8988T (cell line): ENCODE data around the gene ZC3H15.
"Not testable (repeated sequence)": the region's sequence is repeated elsewhere in the genome, so short reads cannot be mapped to it uniquely, and the experiment has no call there.

Source experiments
- DNase-seq: peaks from one replicate; pipeline ENCODE4 v3.0.0; 2011

The ZC3H15 gene

GRCh38 chr2:186485871-186486650 is at the start of gene ZC3H15:
Gene ZC3H15 (plus strand): TSS chr2:186486260. CDS start chr2:186486383, 123 bp downstream.
- peak; percentile 59 for DNase-seq

DNA sequence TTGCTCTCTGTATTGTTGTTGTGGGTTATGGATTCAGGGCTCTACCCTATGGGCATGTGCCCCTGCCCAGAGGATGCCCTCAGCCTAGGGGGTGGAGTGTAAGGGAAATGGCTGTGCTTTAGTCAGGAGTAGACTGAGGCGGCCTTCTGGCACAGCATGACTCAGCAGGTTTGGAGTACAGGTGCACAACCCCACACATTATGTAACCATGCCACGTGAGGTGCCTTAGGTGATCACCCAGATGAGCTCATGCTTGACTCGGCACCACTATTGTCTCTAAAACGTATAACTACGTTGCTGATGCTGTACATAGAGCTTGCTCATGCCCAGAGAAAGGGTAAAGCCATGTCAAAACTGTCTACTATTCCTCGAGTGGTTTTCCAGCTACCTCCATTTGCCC is 48.3 kb upstream of the ZC3H15 start:
- DNase-seq, result no peak

GRCh38 chr2:186439673-186440095 is 46.4 kb upstream of the ZC3H15 start:
- not testable (repeated sequence) for DNase-seq

DNA sequence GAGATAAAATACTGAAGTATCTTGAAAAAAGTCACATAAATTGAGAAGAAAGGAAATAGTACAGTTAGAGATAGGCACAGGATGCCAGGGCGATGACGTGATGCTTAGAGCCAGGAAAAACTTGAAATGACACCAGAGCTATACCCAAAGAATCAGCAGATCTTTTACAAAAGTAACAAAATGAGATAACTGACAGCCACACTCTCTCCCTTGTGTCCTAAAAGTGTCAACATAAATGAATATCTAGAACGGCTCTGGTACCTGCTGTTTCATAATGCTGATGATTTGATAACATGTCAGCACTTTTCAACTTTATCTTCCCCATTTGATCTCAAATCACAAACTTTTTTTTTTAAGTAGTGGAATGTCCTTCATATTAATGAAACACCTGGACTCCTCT is 45.6 kb upstream of the ZC3H15 start:
- DNase-seq, result no peak

DNA sequence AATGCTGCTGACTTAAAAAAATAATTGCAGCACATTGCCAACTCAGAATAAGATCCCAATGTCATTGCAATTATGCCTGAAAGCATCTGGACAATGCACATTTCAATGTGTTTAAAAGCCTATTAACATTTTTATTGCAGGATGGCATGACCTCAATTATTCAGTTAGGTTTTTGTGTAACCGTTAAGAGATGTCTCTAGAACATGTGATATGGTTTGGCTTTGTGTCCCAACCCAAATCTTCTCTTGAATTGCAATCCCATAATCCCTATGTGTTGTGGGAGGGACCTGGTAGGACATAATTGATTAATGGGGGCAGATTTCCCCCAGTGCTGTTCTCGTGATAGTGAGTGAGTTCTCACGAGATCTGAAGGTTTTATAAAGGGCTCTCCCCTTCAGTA is 43.2 kb upstream of the ZC3H15 start:
- DNase-seq, result no peak

- DNase-seq, result no peak
These were observed 42.2 kb upstream of the ZC3H15 start for GRCh38 chr2:186443851-186444250.

DNA sequence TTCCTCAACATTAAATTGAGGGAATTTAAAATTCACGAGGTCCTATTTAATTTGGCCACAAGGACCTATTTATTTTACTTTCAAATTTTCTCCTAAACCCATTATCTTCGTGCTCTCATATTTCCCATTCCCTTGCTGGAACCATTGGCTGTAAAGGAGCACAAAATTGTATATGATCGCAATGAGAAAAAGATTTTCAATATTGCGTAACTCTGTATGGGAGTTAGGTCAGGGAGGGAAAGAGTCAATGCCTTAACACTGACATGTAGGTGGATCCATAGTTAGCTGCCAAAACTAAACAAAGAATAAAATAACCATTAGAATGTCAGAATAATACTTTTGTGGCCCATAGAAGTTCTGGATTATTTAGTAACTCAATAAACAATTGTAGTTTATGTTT is 40.6 kb upstream of the ZC3H15 start:
- no peak for DNase-seq

GRCh38 chr2:186455613-186456012 is 30.4 kb upstream of the ZC3H15 start:
- DNase-seq, result no peak

GRCh38 chr2:186456941-186457340 is 29.1 kb upstream of the ZC3H15 start:
- no peak for DNase-seq

GRCh38 chr2:186457908-186458307 is 28.2 kb upstream of the ZC3H15 start:
- DNase-seq, result no peak

- DNase-seq, result no peak
These were observed 27.1 kb upstream of the ZC3H15 start for GRCh38 chr2:186459009-186459408.

DNA sequence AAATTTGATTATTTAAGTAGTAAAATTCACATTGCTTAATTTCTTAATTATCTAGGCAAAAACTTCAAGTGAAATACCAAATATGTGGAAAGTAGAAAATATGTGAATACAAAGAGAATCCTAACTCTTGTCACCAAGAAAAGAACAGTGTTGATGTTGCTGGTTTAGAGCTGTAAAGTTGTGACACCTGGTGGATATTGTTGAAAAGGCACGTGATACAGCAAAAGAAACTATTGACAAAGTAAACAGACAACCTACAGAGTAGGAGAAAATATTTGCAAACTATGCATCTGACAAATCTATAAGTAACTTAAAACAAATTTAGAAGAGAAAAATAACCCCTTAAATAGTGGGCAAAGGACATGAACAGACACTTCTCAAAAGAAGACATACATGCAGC is 25.6 kb upstream of the ZC3H15 start:
- no peak for DNase-seq

DNA sequence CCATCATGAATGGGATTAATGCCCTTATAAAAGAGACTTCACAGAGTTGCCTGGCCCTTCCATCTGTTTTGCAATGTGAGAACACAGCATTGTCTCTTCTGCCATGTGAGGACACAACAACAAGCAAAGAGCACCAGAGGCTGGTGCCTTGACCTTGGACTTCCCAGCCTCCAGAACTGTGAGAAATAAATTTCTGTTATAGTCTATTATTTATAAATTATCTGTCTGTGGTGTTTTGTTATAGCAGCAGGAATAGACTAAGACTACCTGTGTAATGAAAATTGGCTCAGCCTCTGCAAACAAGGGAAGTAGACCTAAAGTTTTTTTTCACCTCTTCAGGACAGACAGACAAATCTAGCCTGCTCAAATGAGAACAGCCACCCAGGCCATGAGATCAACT is 19.3 kb upstream of the ZC3H15 start:
- DNase-seq, result no peak

DNA sequence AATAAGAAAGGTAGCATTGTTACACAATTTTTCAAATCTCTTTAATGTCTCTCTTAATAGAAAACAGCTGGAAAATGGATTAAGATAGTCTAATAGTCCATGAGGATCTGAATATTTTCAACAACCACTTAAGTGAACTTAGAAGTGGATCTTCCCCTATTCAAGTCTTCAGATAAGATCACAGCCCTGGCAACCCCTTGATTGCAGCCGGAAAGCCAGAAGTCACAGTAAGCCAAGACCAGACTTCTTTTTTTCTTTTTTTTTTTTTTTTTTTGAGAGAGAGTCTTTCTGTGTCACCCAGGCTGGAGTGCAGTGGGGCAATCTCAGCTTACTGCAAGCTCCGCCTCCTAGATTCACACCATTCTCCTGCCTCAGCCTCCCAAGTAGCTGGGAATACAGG is 18.6 kb upstream of the ZC3H15 start:
- DNase-seq, result no peak

- DNase-seq, result not testable (repeated sequence)
These were observed 13.2 kb upstream of the ZC3H15 start for GRCh38 chr2:186472722-186473493.

- not testable (repeated sequence) for DNase-seq
These were observed 11.8 kb upstream of the ZC3H15 start for GRCh38 chr2:186474239-186474638.

GRCh38 chr2:186477790-186478189 is 8.3 kb upstream of the ZC3H15 start:
- no peak for DNase-seq

DNA sequence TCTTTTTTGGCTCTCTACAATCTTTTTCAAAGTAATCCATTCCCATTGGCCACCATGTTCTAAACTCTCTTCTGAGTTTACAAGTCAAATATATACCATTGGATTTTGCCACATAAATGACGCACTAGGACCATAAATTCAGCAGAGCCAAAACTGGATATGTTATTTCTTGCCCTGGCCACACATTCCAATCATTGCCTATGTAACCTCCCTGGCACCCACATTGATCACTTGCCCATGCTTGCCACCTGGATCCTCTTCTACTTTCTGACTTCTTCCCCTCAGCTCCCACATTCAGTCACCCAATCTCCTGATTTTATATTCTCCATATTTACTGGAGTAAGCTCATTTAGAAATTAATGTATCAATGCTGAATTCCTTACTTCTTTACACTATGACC is 5.1 kb upstream of the ZC3H15 start:
- no peak for DNase-seq

DNA sequence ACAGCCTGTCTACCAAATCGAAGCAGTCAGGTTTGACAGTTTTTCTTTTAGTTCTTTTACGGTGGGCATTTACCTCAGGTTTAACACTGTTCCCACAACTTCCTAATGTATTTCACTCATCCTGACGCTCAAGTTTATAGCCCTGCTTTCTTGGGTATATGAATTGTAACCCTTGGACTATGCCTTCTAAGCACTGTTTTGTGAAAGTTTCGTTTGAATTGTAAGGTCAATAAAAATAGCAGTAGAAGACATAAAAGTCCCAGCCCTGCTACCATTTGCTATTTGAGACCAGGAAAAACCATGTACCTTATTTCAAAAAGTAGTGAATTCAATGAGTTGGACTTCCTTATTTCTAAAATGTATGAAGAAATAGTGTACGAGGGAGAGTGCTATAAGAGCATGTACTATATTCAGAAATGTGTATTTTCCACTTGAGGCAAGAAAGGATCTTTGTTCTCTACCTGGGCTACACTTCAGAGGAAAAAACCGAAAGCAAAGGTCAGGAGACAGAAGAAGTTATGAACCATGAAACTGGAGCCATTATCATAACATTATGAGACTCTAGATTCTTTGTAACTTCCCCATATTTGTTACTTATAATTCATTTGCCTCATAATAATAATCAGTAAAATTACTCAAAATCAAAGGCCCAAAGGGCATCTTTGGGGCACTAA is 1.9 kb upstream of the ZC3H15 start:
- no peak for DNase-seq

- DNase-seq, result no peak
These were observed 537 bp upstream of the ZC3H15 start for GRCh38 chr2:186485576-186485870.

- no peak for DNase-seq
These were observed 889 bp downstream of the ZC3H15 start for GRCh38 chr2:186486651-186487647.

DNA sequence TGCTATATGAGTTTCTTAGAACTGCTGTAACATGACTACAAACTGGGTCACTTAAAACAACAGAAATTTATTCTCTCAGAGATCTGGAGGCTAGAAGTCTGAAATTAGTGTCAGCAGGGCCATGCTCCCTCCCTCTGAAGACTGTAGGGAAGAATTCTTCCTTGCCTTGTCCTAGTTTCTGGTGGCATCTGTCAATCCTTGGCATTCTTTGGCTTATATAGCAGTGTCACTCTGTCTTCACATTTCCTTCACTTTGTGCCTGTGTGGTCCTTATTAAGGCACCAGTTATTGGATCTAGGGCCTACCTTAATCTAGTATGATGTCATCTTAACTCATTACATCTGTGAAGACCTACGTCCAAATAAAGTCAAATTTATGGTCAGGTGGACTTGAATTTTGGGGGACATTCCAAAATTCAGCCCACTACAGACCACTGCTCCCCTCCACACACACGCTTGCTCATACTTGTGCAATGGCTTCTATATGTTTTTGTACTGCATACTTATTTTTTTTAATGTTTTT is 7.6 kb downstream of the ZC3H15 start:
- DNase-seq, result no peak
